Measurements from ENCODE around the gene HSFX3. TPM values are rescaled to one million over a fixed set of nuclear protein-coding genes. Genes with fewer than 3 reads are reported as not detected.
"Not testable (repeated sequence)": the region's sequence is repeated elsewhere in the genome, so short reads cannot be mapped to it uniquely, and the experiment has no call there.

The HSFX3 gene
- total RNA-seq, 1 experiment from 2014 or later = not detected

GRCh38 chrX:149522916-149523315, 26.8 kb downstream of the HSFX3 start:
- no peaks in the 10 kb centered on the region for H3K4me1 Mint-ChIP-seq (ENCODE audit: insufficient read depth, unreplicated experiment)
- H3K4me3 Mint-ChIP-seq (ENCODE audit: unreplicated experiment) = no peak overlapping the region
- CTCF ChIA-PET = interaction anchor here (1.1 kb wide), 1 partner anchor 416 kb away, joined by 3 read pairs; the partner anchor contains the start of gene EOLA2
- no peaks in the 10 kb centered on the region for H3K9me3 Mint-ChIP-seq (ENCODE audit: unreplicated experiment)
- H3K36me3 Mint-ChIP-seq (ENCODE audit: insufficient read depth, unreplicated experiment) = no peaks in the 10 kb centered on the region
- no peak for DNase-seq (ENCODE audit: unreplicated experiment)
- TF ChIP-seq, protein P1, sequence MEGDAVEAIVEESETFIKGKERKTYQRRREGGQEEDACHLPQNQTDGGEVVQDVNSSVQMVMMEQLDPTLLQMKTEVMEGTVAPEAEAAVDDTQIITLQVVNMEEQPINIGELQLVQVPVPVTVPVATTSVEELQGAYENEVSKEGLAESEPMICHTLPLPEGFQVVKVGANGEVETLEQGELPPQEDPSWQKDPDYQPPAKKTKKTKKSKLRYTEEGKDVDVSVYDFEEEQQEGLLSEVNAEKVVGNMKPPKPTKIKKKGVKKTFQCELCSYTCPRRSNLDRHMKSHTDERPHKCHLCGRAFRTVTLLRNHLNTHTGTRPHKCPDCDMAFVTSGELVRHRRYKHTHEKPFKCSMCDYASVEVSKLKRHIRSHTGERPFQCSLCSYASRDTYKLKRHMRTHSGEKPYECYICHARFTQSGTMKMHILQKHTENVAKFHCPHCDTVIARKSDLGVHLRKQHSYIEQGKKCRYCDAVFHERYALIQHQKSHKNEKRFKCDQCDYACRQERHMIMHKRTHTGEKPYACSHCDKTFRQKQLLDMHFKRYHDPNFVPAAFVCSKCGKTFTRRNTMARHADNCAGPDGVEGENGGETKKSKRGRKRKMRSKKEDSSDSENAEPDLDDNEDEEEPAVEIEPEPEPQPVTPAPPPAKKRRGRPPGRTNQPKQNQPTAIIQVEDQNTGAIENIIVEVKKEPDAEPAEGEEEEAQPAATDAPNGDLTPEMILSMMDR (IDR thresholded peaks at IDR 0.05; ENCODE audit: unreplicated experiment) = no peak
- POLR2A ChIA-PET = no interaction called here
- intact Hi-C loops (cut with micrococcal nuclease) = no loop called here
- BruUV-seq (replicated peaks) = no TSS peak
- H3K27ac Mint-ChIP-seq (ENCODE audit: low read depth, unreplicated experiment) = no peak overlapping the region
- H3K27me3 Mint-ChIP-seq (ENCODE audit: insufficient read depth, unreplicated experiment) = no peaks in the 10 kb centered on the region

DNA sequence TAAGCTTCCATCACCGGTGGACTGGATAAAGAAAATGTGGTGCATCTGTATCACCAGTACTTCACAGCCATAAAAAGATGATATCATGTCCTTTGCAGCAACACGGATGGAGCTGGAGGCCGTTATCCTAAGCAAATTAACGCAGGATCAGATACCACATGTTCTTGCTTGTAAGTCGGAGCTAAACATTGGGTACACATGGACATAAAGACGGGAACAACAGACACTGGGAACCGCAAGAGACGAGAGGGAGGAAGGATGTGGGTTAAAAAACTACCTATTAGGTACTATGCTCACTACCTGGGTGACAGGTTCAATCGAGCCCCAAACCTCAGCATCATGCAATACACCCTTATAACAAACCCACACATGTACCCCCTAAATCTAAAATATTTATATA, 28.3 kb downstream of the HSFX3 start:
- POLR2A ChIA-PET = no interaction called here
- no peaks in the 10 kb centered on the region for H3K4me1 Mint-ChIP-seq (ENCODE audit: insufficient read depth, unreplicated experiment)
- CTCF ChIA-PET = interaction anchor here (0.7 kb wide), 1 partner anchor 9 kb away, joined by 4 read pairs; no protein-coding TSS in a partner anchor
- H3K27ac Mint-ChIP-seq (ENCODE audit: low read depth, unreplicated experiment) = no peak overlapping the region
- TF ChIP-seq, protein P1 (IDR thresholded peaks at IDR 0.05; ENCODE audit: unreplicated experiment) = no peak
- H3K9me3 Mint-ChIP-seq (ENCODE audit: unreplicated experiment) = no peaks in the 10 kb centered on the region
- H3K36me3 Mint-ChIP-seq (ENCODE audit: insufficient read depth, unreplicated experiment) = no peaks in the 10 kb centered on the region
- BruUV-seq (replicated peaks) = no TSS peak
- no peak for DNase-seq (ENCODE audit: unreplicated experiment)
- H3K27me3 Mint-ChIP-seq (ENCODE audit: insufficient read depth, unreplicated experiment) = no peaks in the 10 kb centered on the region
- intact Hi-C loops (cut with micrococcal nuclease) = no loop called here
- H3K4me3 Mint-ChIP-seq (ENCODE audit: unreplicated experiment) = no peak overlapping the region

DNA sequence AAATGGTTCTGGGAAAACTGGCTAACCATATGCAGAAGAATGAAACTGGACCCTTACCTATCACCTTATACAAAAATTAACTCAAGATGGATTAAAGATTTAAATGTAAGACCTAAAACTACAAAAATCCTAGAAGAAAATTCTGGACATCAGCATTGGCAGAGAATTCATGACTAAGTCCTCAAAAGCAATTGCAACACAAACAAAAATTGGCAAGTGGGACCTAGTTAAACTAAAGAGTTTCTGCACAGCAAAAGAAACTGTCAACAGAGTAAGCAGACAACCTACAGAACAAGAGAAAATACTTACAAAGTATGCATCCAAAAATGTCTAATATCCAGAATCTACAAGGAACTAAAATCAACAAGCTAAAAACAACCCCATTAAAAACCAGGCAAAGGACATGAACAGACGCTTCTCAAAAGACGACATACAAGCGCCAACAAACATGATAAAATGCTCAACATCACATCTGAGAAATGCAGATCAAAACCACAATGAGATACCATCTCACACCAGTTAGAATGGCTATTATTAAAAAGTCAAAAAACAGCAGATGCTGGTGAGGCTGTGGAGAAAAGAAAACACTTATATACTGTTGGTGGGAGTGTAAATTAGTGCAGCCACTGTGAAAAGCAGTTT, 29.0 kb downstream of the HSFX3 start:
- BruUV-seq (replicated peaks); H3K36me3 Mint-ChIP-seq (ENCODE audit: insufficient read depth, unreplicated experiment); H3K9me3 Mint-ChIP-seq (ENCODE audit: unreplicated experiment); H3K4me3 Mint-ChIP-seq (ENCODE audit: unreplicated experiment); CTCF ChIA-PET; H3K27ac Mint-ChIP-seq (ENCODE audit: low read depth, unreplicated experiment); POLR2A ChIA-PET; H3K27me3 Mint-ChIP-seq (ENCODE audit: insufficient read depth, unreplicated experiment); H3K4me1 Mint-ChIP-seq (ENCODE audit: insufficient read depth, unreplicated experiment); intact Hi-C loops (cut with micrococcal nuclease): not testable (repeated sequence)
- peak; percentile 20 for DNase-seq (ENCODE audit: unreplicated experiment)

- Mint-ChIP-seq H3K4me1 (ENCODE audit: insufficient read depth, unreplicated experiment) (no peaks in the 10 kb centered on the region), H3K27me3 (ENCODE audit: insufficient read depth, unreplicated experiment) (no peaks in the 10 kb centered on the region), H3K27ac (ENCODE audit: low read depth, unreplicated experiment) (no peak overlapping the region), H3K9me3 (ENCODE audit: unreplicated experiment) (no peaks in the 10 kb centered on the region), H3K36me3 (ENCODE audit: insufficient read depth, unreplicated experiment) (peaks cover 7% of the 10 kb centered on the region), H3K4me3 (ENCODE audit: unreplicated experiment) (no peak overlapping the region)
- TF ChIP-seq, protein P1 (IDR thresholded peaks at IDR 0.05; ENCODE audit: unreplicated experiment) = no peak
- ChIA-PET CTCF (no interaction called here), POLR2A (no interaction called here)
- no TSS peak for BruUV-seq (replicated peaks)
- DNase-seq (ENCODE audit: unreplicated experiment) = peak; percentile 16
- intact Hi-C loops (cut with micrococcal nuclease) = no loop called here
Observed at GRCh38 chrX:149518236-149518635, 31.5 kb downstream of the HSFX3 start.

Measured in MCF 10A (cell line).